ENCODE data around the gene FAM174C. TPM values are rescaled to one million over a fixed set of nuclear protein-coding genes. Genes with fewer than 3 reads are reported as not detected.

FAM174C gene
- total RNA-seq, 1 experiment from 2014 or later, result 77.1 TPM

GRCh38 chr19:1267477-1268225, 7.7 kb upstream of the FAM174C start:
- H3K27ac ChIP-seq (ENCODE audit: low read depth, low read length), result peak overlapping the region; percentile 99
- ChIA-PET RAD21 (ENCODE audit: low non-redundant PET in 1 of 2, low total read pairs in 2 of 2, uncharacterized antibody in 2 of 2, unreplicated experiment in 2 of 2) (no interaction called here), CTCF (interaction anchor here (6.5 kb wide), 1 partner anchor 23 kb away, joined by 325 read pairs; no protein-coding TSS in a partner anchor), POLR2A (interaction anchor here (0.8 to 3.0 kb wide), 2 partner anchors 15 to 23 kb away, joined by 3 to 29 read pairs; no protein-coding TSS in a partner anchor)
- H3K4me2 ChIP-seq (ENCODE audit: low read length), result peak overlapping the region; percentile 97
- intact Hi-C loops (cut with micrococcal nuclease), result no loop called here
- peaks cover 15 to 18% of the 10 kb centered on the region in 2 experiments; a peak in 3 of 4 replicates for H3K36me3 ChIP-seq (ENCODE audit: control insufficient read depth in 1 of 2, insufficient read depth in 2 of 2, low read length in 2 of 2)
- BruUV-seq (replicated peaks), result no TSS peak
- TF ChIP-seq CEBPB (IDR thresholded peaks at IDR 0.05; ENCODE audit: low read depth) (no peak), TCF7L2 (IDR thresholded peaks at IDR 0.05; ENCODE audit: borderline replicate concordance, extremely low read depth, insufficient read depth, insufficient read length) (no peak), SP1 (IDR thresholded peaks at IDR 0.05; ENCODE audit: low read depth) (no peak), CBX3 (IDR thresholded peaks at IDR 0.05; ENCODE audit: low read depth) (no peak), EZH2phosphoT487 (IDR thresholded peaks at IDR 0.05; ENCODE audit: borderline replicate concordance) (no peak), ELF1 (IDR thresholded peaks at IDR 0.05; ENCODE audit: borderline replicate concordance, low read depth) (no peak), SRF (IDR thresholded peaks at IDR 0.05; ENCODE audit: low read depth) (no peak), EZH2 (IDR thresholded peaks at IDR 0.05) (no peak), POLR2AphosphoS5 (IDR thresholded peaks at IDR 0.05; ENCODE audit: low read depth, low read length) (no peak), ZFX (IDR thresholded peaks at IDR 0.05) (no peak), POLR2A (IDR thresholded peaks at IDR 0.05; ENCODE audit: borderline replicate concordance, extremely low read depth, insufficient read depth, insufficient read length) (no peak)
- TF ChIP-seq, protein P1, sequence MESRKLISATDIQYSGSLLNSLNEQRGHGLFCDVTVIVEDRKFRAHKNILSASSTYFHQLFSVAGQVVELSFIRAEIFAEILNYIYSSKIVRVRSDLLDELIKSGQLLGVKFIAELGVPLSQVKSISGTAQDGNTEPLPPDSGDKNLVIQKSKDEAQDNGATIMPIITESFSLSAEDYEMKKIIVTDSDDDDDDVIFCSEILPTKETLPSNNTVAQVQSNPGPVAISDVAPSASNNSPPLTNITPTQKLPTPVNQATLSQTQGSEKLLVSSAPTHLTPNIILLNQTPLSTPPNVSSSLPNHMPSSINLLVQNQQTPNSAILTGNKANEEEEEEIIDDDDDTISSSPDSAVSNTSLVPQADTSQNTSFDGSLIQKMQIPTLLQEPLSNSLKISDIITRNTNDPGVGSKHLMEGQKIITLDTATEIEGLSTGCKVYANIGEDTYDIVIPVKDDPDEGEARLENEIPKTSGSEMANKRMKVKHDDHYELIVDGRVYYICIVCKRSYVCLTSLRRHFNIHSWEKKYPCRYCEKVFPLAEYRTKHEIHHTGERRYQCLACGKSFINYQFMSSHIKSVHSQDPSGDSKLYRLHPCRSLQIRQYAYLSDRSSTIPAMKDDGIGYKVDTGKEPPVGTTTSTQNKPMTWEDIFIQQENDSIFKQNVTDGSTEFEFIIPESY (IDR thresholded peaks at IDR 0.05; ENCODE audit: extremely low read depth, insufficient replicate concordance, low read length), result no peak
- TF ChIP-seq, protein P2, sequence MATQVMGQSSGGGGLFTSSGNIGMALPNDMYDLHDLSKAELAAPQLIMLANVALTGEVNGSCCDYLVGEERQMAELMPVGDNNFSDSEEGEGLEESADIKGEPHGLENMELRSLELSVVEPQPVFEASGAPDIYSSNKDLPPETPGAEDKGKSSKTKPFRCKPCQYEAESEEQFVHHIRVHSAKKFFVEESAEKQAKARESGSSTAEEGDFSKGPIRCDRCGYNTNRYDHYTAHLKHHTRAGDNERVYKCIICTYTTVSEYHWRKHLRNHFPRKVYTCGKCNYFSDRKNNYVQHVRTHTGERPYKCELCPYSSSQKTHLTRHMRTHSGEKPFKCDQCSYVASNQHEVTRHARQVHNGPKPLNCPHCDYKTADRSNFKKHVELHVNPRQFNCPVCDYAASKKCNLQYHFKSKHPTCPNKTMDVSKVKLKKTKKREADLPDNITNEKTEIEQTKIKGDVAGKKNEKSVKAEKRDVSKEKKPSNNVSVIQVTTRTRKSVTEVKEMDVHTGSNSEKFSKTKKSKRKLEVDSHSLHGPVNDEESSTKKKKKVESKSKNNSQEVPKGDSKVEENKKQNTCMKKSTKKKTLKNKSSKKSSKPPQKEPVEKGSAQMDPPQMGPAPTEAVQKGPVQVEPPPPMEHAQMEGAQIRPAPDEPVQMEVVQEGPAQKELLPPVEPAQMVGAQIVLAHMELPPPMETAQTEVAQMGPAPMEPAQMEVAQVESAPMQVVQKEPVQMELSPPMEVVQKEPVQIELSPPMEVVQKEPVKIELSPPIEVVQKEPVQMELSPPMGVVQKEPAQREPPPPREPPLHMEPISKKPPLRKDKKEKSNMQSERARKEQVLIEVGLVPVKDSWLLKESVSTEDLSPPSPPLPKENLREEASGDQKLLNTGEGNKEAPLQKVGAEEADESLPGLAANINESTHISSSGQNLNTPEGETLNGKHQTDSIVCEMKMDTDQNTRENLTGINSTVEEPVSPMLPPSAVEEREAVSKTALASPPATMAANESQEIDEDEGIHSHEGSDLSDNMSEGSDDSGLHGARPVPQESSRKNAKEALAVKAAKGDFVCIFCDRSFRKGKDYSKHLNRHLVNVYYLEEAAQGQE (IDR thresholded peaks at IDR 0.05; ENCODE audit: low read depth), result no peak
- TF ChIP-seq, protein P3, sequence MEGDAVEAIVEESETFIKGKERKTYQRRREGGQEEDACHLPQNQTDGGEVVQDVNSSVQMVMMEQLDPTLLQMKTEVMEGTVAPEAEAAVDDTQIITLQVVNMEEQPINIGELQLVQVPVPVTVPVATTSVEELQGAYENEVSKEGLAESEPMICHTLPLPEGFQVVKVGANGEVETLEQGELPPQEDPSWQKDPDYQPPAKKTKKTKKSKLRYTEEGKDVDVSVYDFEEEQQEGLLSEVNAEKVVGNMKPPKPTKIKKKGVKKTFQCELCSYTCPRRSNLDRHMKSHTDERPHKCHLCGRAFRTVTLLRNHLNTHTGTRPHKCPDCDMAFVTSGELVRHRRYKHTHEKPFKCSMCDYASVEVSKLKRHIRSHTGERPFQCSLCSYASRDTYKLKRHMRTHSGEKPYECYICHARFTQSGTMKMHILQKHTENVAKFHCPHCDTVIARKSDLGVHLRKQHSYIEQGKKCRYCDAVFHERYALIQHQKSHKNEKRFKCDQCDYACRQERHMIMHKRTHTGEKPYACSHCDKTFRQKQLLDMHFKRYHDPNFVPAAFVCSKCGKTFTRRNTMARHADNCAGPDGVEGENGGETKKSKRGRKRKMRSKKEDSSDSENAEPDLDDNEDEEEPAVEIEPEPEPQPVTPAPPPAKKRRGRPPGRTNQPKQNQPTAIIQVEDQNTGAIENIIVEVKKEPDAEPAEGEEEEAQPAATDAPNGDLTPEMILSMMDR (IDR thresholded peaks at IDR 0.05 in 2 of 3, conservative IDR thresholded peaks at IDR 0.05 in 1 of 3; ENCODE audit: borderline replicate concordance in 1 of 3, insufficient read depth in 1 of 3, low read depth in 2 of 3, low read length in 2 of 3), result no peak
- H3K9me2 ChIP-seq (ENCODE audit: insufficient read depth), result no peaks in the 10 kb centered on the region
- peaks cover 31% of the 10 kb centered on the region for H3K79me2 ChIP-seq (ENCODE audit: insufficient read depth, low read length)
- peaks cover 48 to 87% of the 10 kb centered on the region in 2 experiments for H3K4me1 ChIP-seq (ENCODE audit: control insufficient read depth in 1 of 2, insufficient read depth in 2 of 2, low read length in 2 of 2)
- H3K27me3 ChIP-seq (ENCODE audit: insufficient read depth, low read length), result no peaks in the 10 kb centered on the region
- no peak overlapping the region for H2AFZ ChIP-seq (ENCODE audit: low read depth, low read length, poor library complexity, severe bottlenecking)
- H3K9me3 ChIP-seq (ENCODE audit: control insufficient read depth in 1 of 2, insufficient read depth in 1 of 2, low read depth in 1 of 2, low read length in 2 of 2), result no peaks in the 10 kb centered on the region
- peak overlapping the region; percentile 43 to 59 for H3K4me3 ChIP-seq (replicated peaks in 1 of 2; ENCODE audit: low read depth in 1 of 2, low read length in 2 of 2)
- H4K20me1 ChIP-seq (ENCODE audit: insufficient read depth), result no peaks in the 10 kb centered on the region
- DNase-seq (ENCODE audit: low read depth, low spot score), result no peak
- H3K9ac ChIP-seq (ENCODE audit: low read length), result peak overlapping the region; percentile 98
- no peak for ATAC-seq
